GM18867 (cell line): ENCODE data around the gene RANBP17.

Source experiments
- ATAC-seq: cut with Tn5 transposase; IDR thresholded peaks from one replicate; pipeline ENCODE4 v1.9.1; 2021; ENCODE audit warnings: mild to moderate bottlenecking, moderate library complexity; ENCODE audit not compliant: unreplicated experiment

RANBP17 gene

DNA sequence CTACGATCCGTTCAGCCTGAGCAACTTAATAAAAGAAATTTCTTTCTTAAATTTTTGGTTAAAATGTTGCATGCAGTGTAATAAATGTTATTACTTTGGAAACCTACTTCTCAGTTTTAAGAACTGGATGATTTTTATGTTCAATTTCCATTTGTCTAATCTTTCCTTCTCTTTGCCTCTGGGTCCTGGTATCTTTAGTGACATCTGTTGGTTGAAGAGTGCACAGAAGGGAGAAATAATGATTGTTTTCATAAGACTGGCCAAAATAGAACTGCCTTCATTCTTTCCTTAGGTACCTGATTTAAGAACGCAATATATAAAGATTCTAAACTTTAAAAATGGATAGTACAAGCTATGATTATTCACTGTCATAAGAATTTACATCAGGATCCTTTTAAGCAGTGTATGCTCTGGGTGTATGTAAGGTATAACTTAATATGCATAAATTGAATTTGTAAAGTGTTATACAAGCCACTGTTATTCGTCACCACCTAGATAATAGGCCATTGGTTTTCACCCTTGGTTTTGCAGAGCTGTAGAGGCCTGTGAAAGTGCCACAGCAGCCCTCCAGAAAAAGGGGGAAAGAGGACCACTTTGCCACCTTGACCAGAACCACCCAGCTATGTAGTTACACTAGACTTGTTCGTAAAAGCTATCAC is 364.4 kb downstream of the RANBP17 start:
- ATAC-seq = no peak

- ATAC-seq = no peak
Observed at GRCh38 chr5:171226864-171227263, 365.0 kb downstream of the RANBP17 start.

DNA sequence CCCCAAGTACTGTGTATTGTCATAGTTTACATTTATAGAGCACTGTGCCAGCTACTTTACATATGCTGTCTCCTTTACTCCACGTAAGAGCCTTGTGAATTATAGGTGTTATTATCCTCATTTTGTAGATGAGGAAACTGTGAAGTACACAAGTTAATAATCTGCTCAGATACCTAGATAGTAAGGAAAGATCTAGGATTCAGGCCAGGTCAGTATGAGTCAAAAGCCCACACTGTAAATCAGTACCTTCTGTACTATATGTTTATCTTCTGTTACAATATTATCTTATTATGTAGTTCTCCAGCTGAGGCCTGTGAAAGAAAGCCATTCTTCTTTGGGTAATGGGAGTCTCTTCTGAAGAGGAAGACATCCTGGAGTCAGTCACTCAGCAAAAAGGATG is 374.8 kb downstream of the RANBP17 start:
- ATAC-seq = no peak

- no peak for ATAC-seq
Observed at GRCh38 chr5:171242521-171242920, 380.7 kb downstream of the RANBP17 start.

GRCh38 chr5:171246231-171246630 is 384.4 kb downstream of the RANBP17 start:
- no peak for ATAC-seq

GRCh38 chr5:171249460-171249859 is 387.6 kb downstream of the RANBP17 start:
- no peak for ATAC-seq

DNA sequence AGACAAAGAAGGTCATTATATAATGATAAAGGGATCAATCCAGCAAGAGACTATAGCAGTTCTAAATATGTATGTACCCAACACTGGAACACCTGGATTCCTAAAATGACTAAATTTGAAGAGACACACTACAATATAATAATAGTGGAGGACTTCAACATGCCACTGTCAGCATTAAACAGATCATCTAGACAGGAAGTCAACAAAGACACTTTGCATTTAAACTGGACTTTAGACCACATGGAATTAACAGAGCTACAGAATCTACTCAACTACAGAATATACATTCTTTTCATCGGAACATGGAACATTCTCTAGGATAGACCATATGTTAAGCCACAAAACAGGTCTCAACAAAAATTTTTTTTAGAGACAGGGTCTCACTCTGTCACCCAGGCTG is 388.9 kb downstream of the RANBP17 start:
- no peak for ATAC-seq

DNA sequence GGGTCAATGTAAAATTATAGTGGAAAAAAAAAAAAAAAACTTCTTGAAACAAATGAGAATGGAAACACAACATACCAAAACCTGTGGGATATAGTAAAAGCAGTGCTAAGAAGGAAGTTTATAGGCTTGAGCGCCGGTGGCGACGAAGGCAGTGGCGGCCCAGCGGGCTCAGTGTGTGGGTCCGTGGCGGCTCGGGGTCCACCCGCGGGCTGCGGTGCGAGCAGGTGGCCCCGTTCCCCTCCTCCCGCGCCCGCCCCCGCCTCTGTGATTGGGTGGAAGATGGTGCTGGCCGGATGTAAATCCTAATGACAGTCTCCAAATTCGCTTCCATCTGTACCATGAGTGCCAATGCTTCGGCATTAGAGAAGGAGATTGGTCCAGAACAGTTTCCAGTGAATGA is 389.7 kb downstream of the RANBP17 start:
- ATAC-seq = no peak

DNA sequence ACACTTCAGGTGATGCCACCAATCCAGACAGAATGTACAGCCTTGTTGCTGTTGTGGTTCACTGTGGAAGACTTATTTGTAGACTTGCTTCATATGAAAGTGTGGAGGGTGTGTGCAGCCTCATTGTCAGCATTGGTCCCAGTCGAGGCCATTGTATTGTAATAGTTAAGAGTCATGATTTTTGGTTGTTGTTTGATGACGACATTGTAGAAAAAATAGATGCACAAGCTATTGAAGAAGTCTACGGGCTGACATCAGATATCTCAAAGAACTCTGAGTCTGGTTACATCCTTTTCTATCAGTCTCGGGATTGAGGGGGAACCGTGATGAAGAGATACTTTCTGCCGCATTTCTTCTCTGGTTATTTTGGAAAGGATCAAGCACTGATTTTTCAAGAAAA is 390.9 kb downstream of the RANBP17 start:
- ATAC-seq = no peak

DNA sequence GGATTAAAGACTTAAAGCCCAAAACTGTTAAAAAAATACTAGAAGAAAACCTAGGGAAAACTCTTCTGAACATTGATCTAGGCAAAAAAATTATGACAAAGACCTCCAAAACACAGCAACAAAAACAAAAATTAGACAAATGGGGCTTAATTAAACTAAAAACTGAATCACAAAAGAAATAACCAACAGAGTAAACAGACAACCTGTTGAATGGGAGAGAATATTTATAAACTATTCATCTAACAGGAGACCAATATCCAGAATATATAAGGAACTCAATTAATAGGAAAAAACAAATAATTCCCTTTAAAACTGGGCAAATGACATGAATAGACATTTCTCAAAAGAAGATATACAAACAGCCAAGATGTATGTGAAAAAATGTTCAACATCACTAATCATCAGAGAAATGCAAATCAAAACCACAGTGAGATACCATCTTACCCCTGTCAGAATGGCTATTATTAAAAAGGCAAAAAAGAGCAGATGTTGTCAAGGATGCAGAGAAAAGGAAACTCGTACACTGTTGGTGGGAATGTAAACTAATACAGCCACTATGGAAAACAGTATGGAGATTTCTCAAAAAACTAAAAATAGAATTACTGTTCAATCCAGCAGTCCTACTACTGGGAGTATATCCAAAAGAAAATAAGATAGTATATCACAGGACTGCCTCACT is 397.1 kb downstream of the RANBP17 start:
- no peak for ATAC-seq

- no peak for ATAC-seq
Observed at GRCh38 chr5:171261361-171261760, 399.5 kb downstream of the RANBP17 start.

DNA sequence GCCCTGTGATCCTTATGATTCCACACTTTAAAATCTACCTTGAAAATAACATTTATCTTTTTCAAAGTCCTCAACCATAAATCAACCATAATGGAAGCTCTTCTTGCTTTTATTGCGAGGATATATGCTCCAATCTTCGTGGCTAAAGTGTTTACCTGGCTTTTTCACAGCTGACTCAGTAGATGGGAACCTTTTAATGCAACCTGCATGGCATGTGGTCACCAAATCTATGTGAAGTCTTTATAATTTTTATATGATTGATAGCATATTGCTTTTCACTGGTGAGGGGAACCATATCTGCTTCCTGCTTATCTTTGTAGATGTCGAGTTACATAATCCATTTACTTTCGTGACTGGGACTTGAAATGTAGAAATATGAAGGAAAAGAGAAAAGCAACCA is 400.1 kb downstream of the RANBP17 start:
- no peak for ATAC-seq

DNA sequence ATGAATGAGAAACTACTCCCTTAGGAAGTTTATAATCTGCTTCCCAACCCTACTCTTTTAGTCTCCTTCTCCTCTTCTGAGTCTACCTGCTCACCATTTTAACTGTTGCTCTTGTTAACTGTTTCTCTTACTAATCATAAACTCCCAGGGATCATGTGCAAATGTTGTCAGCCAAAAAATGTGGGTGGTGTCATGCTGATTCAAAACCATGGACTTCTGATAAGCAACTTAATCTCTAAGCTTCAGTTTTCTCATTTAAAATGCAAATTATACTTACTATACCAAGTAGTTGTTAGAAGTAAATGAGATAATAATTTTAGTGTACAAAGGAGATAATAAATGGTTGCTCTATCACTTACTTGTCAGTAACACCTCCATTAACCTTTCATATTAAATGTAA is 401.4 kb downstream of the RANBP17 start:
- ATAC-seq = no peak

- ATAC-seq = no peak
Observed at GRCh38 chr5:171264843-171265242, 403.0 kb downstream of the RANBP17 start.

DNA sequence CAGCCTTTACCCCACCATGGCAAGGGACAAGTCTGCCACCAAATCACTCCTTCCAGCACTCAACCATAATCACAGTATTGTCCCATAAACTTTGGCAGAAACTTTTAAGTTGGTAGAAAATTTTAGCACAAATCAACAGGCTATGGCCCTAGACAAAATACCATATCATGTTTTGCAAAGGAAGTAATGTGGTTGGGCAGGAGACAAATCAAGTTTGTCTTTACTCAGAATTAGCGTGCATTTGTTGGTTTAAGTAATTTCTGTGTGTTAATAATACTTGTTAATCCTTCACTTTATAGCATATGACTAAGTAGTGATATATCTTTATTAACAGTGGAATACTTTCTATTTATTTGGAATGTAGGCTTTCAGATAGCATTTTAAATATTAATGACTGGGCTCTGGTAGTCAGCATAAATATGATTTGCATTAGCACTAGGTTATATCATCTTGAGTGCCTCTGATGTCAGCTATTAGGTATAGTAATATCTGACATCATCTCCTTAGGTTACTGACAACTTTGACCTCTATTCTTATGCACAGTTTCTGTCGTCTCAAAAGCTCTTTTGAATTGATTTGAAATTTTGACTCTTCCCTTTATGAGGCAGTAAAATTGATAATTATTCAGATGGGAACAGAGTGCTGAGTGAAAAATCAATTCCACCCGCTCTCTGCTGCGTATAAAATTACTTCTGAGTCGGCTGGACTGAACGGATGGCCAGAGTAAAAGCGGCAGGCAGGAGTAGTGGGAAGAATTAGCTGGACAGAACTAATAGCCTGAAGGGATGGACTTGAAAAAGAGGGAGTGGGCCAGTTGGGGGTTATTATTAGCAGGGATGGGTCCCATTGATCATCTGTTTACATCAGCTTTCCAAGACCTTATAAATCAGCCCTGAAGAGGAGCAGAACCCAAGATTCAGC is 407.1 kb downstream of the RANBP17 start:
- no peak for ATAC-seq

- no peak for ATAC-seq
Observed at GRCh38 chr5:171269717-171270116, 407.9 kb downstream of the RANBP17 start.

DNA sequence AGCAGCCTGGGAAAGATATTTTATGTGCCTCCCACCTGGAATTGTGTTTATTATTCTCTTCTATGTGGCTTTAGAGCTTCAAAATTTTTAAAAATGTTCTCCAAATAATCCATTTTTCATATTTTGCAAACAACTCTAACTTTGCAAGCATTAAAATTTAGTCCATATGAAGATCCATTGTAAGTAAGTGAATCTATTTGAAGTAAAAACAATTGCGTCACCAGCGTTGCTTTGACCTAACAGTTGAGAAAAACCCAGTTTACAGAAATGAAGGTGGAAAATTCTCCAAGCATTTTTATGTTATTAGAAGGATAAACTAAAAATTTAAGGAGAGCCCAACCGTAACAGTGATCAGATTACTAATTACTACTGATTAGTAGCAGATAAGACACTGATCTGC is 408.3 kb downstream of the RANBP17 start:
- no peak for ATAC-seq

GRCh38 chr5:171271798-171272197 is 410.0 kb downstream of the RANBP17 start:
- no peak for ATAC-seq

DNA sequence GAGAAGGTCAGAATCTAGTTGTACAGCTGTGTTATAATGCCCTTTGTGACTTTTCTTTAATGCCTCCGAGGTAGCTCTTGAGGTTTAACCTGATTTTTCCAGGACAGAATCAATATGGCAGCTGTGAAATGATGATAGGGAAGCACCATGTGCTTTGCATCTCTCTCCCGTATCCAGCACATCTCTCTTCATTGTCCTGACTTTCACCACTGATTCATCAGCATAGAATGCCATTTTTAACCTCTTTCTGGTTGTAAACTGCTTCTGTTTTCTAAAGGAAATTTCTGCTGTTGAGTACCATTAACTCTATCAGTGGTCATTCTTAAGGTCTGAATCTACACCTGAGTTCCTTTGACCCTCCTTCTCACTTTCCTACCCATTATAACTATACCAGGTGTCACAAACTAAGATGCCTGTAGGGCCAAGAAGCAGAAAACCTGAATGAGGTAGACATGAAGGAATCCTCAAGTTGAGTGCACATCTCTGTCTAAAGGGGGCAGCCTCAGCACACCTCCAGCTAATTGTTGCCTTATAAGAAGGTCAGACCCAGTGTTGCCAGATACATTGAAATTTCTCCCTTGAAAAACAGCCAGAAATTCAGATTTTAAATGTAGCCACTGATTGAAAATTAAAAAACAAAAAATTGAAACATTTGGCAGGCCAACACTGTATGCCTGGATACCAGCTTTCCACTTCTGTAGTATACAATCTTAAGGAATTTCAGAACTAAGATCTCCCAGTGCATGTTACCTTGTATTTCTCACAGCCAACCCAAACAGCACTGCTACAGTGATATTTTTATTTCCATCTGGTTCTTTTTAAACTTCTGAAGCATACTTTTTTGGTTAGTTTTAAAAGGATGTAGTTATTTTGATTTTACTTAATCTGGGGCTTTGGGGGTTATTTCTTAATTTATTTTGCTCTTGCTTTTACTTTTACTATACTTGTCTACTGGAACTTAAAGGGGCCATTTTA is 411.5 kb downstream of the RANBP17 start:
- peak; percentile 66 for ATAC-seq

DNA sequence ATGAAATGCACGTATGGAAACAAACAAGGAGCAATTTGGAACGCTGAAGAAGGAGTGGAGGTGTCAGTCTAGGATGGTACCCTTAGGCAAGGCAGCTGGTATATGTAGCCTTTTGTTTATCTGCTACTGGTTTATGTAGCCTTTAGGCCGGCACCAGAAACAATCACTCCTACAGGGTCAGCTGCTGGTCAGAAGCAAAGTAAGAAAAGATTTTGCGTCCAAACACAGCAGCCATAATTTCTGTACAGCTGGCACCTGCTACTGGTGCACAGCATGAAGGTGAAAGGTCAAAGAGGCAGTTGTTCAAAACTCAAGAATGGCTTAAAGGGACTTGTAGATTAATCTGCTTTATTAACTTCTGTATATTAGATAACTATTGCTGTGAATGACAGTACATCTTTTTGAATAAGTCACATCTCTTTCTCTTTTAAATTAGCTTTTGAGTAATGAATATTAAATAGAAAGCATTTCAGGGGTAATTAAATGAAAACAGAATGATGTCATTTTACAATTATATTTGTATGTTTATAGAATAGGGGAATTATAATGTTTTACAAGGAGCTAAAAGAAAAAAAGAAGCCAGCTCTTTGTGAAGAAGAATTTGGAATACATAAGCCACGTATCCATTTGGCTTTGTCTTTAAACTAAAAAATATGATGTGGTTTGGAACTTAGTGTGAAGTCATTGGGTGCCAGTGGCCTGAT is 414.2 kb downstream of the RANBP17 start:
- ATAC-seq = no peak
